Cortex of kidney (tissue), 1 donor: ENCODE data around the gene ADGRL4.
"Not testable (repeated sequence)": the region's sequence is repeated elsewhere in the genome, so short reads cannot be mapped to it uniquely, and the experiment has no call there.

Source experiments
- DNase-seq: peaks from one replicate; lab custom pipeline; 2025; lab: John Stamatoyannopoulos, UW

ADGRL4 gene

GRCh38 chr1:79006564-79006963 lies at the start of gene ADGRL4:
ADGRL4 (minus strand) TSS chr1:79006730; CDS start chr1:79006654, 76 bp downstream.
- no peak for DNase-seq

DNA sequence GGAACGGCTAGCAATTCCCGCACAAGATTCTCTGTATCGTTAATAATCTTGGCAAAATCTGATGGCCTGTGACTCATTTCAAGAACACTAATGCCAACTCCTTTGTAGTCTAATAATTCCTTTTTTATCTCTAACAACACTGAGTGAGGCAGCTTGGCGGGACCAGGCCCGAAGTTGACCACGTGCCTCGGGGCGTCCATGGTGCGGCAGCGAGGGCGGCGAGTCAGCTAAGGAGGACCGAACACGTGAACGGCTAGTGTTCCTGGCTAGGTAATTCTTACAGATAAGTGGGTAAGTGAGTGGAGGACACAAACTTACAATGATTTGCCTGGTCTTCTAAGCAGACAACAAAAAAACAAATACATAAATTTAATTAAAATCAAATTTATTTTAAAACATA lies 49.3 kb upstream of the ADGRL4 start:
- DNase-seq = no peak

GRCh38 chr1:79052829-79053449 lies 46.4 kb upstream of the ADGRL4 start:
- no peak for DNase-seq

- no peak for DNase-seq
Observed at GRCh38 chr1:79044974-79045650, 38.6 kb upstream of the ADGRL4 start.

- no peak for DNase-seq
Observed at GRCh38 chr1:79043506-79043905, 37.0 kb upstream of the ADGRL4 start.

- no peak for DNase-seq
Observed at GRCh38 chr1:79042539-79042938, 36.0 kb upstream of the ADGRL4 start.

GRCh38 chr1:79042117-79042516 lies 35.6 kb upstream of the ADGRL4 start:
- no peak for DNase-seq

DNA sequence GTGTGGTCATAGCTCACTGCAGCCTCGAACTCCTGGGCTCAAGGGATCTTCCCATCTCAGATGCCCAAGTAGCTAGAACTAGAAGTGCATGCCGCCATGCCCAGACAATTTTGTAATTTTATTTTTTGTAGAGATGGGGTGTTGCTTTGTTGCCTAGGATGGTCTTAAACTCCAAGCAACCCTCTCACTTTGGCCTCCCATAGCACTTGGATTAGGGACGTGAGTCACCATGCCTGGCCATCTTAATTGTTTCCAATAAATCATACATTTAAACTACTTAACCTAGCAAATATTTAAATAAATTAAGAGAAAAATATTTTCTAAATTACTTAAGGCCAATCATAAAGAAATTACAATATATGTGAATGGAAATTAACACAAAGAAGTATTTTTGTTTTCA lies 35.1 kb upstream of the ADGRL4 start:
- no peak for DNase-seq

DNA sequence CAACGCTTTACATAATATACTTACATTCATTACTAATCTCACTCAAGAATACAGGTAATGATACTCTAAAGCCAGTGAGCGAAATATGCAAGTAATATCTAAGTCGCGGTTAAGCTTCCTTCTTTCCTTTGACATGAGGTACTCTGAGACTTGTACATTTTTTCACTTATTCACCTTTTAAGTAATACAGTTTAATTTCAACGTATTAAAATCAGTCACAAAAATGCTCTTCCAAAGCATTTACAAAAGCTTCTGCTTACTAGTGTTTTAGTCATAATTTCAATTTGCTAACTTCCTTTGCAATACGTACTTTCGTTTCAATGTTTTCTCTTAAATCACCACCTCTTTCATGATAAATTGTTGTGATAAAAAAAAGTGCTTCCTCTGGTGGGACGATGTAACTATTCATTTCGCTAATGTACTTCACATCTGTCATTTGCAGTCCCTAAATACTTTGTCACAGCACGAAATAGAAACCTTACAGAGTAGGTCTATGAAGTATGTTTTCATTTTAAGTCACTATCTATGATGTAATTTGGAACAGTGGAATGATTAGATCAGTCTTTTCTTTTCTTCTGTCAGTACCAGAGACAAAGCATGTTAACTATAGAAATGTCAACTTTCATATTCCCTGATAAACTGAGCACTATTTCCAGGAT lies 34.0 kb upstream of the ADGRL4 start:
- no peak for DNase-seq

DNA sequence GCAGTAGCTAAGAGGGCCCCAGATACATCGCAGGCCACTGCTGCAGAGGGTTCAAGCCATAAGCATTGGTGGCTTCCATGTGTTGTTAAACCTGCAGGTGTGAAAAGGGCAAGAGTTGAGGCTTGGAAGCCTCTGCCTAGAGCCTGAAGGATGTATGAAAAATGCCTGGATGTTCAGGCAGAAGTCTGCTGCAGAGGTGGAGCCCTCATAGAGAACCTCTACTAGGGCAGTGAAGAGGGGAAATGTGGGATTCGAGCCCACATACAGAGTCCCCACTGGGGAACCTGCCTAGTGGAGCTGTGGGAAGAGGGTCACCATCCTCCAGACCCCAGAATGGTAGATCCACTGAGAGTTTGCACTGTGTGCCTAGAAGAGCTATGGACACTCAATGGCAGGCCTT lies 30.6 kb upstream of the ADGRL4 start:
- no peak for DNase-seq

GRCh38 chr1:79012500-79012899 lies 6.0 kb upstream of the ADGRL4 start:
- DNase-seq = no peak

- no peak for DNase-seq
Observed at GRCh38 chr1:79010589-79010988, 4.1 kb upstream of the ADGRL4 start.

- DNase-seq = no peak
Observed at GRCh38 chr1:79005945-79006344, 585 bp downstream of the ADGRL4 start.

- DNase-seq = no peak
Observed at GRCh38 chr1:79004916-79005315, 1.6 kb downstream of the ADGRL4 start.

DNA sequence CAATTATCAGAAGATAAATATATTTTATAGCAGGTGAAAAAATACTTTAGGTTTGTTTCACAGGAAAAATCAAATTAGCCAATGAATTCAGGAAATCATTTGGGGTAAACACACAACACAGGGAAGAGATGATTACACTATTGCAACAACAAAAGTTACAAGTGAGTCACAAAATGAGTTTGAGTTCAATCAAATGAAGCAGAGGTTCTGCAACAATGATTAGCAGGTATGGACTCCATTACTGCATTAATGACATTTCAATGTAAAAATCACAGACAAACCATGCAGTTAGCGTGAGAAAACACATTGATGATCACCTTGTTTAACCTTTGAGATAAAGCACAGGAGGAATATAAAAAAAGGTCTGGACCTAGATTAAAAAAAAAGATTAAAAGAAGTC lies 9.7 kb downstream of the ADGRL4 start:
- no peak for DNase-seq

DNA sequence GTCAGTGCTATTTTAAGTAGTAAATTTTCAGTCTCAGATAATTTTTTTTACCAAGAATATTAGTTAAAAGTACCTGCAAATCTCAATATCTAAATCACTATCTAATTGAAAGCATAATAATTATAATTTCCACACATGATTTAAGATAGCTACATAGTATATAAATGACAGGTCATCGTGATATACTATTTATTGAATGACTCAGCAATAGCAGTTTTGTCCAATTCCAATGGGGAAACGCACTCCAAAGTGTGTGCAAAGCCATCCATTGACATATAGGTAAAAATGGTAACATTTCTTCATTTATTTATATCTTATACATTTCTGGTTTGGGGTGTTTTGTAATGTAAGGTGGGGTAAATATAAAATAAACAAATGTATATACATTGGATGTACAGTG lies 19.5 kb downstream of the ADGRL4 start:
- no peak for DNase-seq

DNA sequence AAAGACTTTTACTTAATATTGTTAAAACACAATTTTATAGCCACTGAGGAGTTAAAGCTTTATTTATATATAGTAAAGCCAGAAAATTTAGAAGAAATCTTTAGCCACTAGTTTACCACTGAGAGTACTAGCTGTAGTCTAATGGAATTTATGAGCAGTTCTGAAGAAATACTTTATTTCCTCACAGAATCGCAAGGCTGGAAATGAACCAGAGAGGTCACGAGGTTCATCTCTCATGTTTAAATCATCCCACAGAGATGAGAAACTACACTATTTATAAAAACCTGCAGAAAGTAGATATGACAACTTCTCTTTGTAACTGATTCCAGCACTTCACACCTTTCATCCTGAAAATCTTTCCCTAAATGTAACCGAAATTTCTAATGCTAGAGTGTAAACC lies 26.0 kb downstream of the ADGRL4 start:
- no peak for DNase-seq

DNA sequence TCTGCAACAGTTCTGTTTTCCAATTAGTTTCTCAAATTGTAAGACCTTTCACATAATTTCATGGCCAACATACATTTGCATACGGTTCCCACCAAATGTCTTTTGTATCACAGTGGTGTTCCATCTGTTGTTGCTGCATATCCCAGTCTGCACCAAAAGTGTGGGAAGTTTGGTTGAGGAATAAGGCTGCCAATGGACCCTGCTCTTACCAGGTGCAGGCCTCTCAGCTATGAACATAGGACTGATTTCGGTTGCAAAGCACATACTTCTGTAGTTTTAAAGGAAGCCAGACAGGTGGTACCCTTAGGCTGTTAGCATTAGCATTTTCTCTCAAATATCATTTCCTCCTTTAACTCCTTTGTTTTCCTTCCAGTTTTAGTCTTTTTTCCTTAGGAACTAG lies 33.8 kb downstream of the ADGRL4 start:
- DNase-seq = no peak

DNA sequence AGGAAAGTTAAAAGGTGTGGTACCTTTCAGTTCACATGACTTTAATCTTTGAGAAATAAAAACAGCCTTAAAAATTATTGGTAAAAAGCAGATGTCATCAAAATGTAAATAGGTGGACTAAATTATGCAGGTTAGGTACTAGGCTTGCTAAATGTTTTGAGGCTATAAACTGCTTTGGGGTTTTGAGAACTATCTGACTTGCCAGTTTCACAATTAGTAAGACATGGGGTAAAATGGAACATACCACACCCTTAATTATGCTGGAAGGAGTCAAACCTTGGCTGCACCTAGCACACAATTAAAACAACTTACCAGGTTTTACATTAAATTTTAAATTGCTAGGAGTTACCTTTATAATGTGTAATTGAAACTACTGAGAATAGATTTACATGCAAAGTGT lies 39.4 kb downstream of the ADGRL4 start:
- DNase-seq = not testable (repeated sequence)

GRCh38 chr1:78958711-78959110 lies 47.8 kb downstream of the ADGRL4 start:
- DNase-seq = no peak

- DNase-seq = no peak
Observed at GRCh38 chr1:78950826-78951225, 55.7 kb downstream of the ADGRL4 start.

DNA sequence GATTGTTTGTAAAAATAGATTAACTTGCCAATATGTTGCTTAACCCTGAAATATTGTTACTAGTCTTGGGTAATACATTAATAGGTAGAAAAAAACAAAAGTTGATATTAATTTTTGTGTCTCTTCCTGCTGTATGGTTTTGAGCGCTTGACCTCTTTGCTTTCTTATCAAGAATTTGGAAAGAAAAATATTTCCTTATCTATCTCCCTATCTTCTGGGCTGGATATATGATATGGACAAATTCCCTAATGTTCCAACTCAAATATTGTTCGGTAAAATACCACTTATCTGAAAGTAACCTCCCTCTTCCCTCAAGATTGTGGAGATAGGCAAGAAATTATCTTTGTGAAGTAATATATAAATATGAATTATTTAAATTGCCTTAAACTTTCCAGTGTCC lies 57.3 kb downstream of the ADGRL4 start:
- DNase-seq = no peak

GRCh38 chr1:78919150-78919549 lies 87.4 kb downstream of the ADGRL4 start:
- no peak for DNase-seq

- DNase-seq = no peak
Observed at GRCh38 chr1:78918157-78918556, 88.4 kb downstream of the ADGRL4 start.
